NCI-H2107 (cell line): ENCODE results near the gene SELE.
"Not testable (repeated sequence)": the region's sequence is repeated elsewhere in the genome, so short reads cannot be mapped to it uniquely, and the experiment has no call there.

Experiments
- DNase-seq: peaks from one replicate; lab custom pipeline; 2025; lab: John Stamatoyannopoulos, UW

Gene SELE

DNA sequence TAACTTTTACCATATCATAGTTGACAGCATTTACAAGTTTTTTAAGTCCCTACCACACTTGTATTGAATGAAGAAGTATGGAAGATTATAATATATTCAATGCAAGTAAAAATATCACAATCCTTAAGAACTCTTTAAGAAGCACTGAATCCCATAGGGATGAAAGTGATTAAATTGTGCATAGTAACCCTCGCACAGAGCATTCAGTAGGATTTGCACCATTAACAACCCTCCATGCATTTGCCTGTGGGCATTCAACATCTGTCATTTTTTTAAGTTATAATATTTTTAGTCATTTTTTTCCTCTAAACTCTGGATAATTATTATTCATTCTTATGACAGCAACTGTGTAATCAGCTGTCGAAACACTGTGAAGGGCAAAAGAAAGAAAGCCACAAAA is 10.1 kb downstream of the SELE start:
- no peak for DNase-seq

GRCh38 chr1:169722779-169723178 is 11.1 kb downstream of the SELE start:
- DNase-seq: no peak

DNA sequence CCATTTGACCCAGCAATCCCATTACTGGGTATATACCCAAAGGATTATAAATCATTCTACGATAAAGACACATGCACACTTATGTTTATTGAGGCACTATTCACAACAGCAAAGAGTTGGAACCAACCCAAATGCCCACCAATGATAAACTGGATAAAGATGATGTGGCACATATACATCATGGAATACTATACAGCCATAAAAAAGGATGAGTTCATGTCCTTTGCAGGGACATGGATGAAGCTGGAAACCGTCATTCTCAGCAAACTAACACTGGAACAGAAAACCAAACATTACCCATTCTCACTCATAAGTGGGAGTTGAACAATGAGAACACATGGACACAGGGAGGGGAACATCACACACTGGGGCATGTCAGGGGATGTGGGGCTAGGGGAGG is 18.8 kb downstream of the SELE start:
- not testable (repeated sequence) for DNase-seq

GRCh38 chr1:169713090-169713489 is 20.8 kb downstream of the SELE start:
- not testable (repeated sequence) for DNase-seq

- DNase-seq: no peak
Observed at GRCh38 chr1:169712309-169712631, 21.6 kb downstream of the SELE start.

DNA sequence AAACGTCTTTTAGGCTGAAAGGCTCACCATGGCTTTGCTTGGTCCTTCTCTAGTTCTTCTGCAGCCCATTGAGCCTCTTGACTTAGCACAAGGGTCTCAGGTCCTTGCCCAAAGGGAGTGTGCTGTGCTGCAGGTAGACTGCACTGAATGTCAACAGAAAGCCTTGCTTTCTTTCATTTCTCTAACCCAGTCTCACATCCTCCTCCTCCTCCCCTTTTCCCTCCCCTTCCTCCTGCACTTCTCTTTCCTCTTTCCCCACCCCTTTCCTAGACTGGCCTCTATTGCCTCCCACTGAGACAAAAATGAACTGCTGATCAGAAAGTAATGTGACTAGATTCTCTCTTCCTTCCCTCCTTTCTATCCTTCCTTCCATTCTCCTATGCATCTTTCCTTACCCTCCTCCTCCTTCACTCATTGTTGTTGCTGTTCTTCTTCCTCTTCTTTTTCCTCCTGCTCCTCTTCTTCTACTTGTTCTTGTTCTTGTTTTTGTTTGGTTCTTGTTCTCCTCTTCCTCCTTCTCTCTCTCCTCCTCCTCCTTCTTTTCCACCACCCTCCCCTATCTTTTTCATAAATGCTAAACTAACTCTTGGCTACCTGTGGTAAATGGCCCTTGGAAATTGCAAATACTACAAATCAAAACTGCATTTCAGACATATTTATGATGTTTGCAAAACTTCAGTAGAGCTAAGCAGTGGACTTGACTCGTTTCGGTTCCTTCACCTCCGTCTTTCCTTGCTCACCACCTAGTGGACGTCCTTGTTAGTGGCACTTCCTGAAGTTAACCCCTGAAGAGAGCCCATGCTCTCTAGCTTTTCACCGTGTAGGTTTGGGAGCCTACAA is 22.2 kb downstream of the SELE start, which contains the start of gene SELL:
TSS of gene SELL (minus strand) at position 152 of the 840 bp plus-strand sequence. CDS start at position 30, 122 bp downstream.
- DNase-seq: peak; percentile 33

DNA sequence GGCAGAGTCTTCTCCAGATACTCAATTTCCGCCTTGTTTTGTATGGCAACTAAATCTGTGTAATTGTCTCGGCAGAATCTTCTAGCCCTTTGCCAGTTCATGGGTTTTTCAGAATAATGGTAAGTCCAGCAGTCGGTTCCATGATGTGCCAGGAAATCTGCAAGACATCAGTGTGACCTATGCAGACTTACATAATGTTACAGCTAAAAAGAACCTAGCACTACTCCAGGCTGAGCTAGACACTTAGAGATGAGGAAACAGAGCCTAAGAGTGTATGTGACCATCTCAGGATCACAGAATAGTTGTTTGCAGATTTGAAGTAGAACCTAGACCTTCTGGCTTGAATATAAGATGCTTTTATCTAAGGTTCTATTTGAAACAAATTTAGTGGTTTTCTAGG is 25.2 kb downstream of the SELE start:
- DNase-seq: no peak

DNA sequence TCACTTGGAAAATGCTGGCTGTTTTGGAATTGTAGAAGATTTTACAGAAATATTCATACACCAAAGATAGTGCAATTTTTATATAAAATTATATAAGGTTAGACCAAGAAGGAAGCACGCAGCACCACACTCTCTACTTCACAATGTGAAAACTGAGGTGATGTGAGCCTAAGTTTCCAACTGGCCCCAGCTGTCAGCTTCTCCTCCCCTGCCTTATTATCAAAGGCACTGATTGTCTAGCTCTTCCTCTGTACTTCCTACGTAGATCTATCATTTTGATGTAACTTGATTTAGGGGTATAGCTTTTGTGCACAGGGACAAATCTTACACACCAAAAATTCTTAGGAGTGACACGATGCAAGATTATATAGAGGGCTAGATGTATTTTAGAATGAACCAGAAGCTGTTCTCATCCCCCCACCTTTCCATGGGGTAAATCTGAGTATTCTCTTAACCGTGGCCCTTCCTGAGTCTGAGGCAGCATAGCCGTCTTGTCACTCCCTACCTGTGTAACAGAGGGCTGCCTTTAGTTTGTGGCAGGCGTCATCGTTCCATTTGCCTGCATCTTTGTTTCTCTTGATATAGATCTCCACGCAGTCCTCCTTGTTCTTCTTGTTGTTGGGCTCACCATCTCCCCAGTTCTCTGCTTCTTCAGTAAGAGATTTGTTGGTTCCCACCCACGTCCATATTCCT is 25.8 kb downstream of the SELE start:
- no peak for DNase-seq

- no peak for DNase-seq
Observed at GRCh38 chr1:169704797-169705196, 29.1 kb downstream of the SELE start.

DNA sequence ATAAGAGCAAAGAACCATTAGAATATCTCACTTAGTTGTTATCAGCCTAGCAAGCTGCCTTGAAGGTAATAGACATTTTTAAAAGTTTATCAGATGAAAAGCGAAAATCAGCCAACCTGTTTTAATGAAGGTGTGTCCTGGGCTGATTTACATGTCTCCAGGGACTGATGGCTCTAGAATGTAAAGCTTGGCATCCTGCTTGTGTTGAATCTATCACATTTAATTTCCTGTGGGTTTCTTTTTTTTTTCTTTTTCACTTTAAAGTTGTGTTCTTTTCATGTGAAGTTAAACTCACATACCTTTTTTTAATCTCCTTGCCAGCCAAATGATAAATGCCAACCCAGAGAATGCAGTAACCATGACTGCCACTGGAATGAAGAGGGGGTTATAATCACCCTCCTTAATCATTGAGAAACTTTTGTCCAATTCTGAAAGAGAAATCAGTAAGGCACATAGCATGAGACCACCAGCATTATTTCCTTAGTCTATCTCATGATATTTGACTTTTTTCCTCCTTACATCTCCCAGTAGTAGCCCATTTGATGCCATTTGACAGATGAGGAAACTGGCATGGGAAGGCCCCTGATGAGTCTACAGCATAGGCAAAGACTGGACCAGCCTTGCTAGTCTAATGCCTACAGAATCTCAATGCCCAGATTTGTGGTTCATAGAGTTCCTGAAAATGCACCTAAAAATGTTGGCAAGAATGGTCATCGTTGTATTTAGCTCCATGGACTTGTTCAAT is 32.4 kb downstream of the SELE start:
- no peak for DNase-seq

GRCh38 chr1:169699707-169700106 is 34.2 kb downstream of the SELE start:
- no peak for DNase-seq

DNA sequence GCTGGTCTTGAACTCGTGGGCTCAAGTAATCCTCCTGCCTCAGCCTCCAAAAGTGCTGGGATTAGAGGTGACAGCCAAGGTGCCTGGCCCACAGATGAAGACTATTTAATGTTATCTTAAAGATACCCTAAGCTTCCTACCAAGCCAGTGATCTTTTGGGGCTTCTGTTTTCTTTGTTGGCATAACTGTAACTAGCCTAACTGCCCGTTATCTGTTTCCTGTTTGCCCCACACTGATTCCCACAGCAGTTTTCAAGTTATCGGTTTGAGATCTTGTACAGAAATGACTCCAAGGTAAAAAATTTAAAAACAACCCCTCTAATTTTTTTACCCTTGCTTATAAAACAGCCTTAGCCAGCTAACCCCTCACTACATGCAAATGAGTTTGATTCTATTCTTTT is 34.9 kb downstream of the SELE start:
- DNase-seq: no peak

DNA sequence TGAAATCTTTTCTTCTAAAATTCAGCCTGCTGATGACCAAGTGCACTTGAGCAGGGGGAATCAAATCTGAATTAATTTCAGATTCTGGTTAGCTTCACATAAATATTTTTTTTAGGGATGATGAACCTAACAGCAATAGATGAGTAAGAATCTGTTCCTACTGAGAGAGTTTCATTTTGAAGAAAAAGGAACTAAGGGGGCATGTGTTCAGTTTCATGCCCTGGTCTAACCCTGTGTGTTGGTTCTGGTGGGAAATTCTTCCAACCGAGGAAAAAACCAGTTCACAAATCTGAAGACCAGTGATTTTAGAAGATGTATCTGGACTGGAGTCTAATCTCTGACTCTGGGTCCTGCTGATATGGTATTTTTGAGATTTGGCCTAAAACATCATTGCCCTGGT is 36.1 kb downstream of the SELE start:
- no peak for DNase-seq

DNA sequence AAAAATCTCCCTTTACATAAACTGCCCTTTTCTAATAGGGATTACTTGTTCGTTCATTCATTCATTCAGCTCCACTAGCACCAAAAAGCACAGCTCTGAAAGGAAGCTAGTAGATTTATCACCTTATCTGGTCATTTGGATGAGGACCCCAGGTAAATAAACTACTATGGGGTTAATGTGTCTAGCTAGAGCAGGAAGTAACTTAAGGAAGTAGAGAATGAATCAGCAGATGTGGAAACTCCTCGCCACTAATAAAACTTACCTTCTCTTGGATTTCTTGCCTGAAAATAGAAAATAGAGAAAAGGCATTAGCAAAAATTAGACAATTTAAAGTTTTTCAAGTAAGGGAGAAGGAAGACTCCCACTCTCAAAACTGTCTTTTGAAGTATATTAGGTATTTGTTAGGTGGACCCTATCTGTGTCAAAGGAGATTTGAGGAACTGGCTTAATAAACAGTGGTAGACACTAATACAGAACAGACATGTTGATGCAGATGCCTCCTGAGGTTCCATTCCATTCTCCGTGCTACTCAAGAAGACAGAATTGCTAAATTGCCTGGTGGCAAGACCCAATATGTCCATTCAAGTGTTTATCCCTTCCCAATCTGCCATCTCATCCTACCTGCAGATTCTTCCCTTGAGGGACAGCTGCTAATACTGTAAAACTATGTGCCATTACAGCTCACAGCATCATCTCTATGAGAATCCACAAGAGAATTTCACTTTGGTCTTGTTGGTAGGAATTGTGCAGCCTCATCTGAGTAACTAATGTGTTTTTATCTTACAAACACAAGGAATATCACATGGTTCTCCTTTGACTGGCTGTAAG is 37.4 kb downstream of the SELE start:
- no peak for DNase-seq

GRCh38 chr1:169694304-169695075 is 39.4 kb downstream of the SELE start:
- no peak for DNase-seq

- DNase-seq: no peak
Observed at GRCh38 chr1:169692756-169693460, 41.0 kb downstream of the SELE start.

- DNase-seq: no peak
Observed at GRCh38 chr1:169690489-169690888, 43.4 kb downstream of the SELE start.

GRCh38 chr1:169689395-169689794 is 44.5 kb downstream of the SELE start:
- DNase-seq: no peak

GRCh38 chr1:169688377-169688776 is 45.5 kb downstream of the SELE start:
- DNase-seq: not testable (repeated sequence)

- DNase-seq: no peak
Observed at GRCh38 chr1:169683661-169684060, 50.2 kb downstream of the SELE start.
